HEK293 (cell line): ENCODE measurements around the gene C6orf89.

Experiments used
- CTCF ChIP-seq: fragments of 450-650 bp; formaldehyde crosslinking; IDR thresholded peaks from 2 replicates; pipeline ENCODE4 v1.5.1; 2016; ENCODE audit warnings: missing biosample characterization, missing genetic modification characterization
- OSR2 ChIP-seq: fragments of 450-650 bp; formaldehyde crosslinking; IDR thresholded peaks from 2 replicates; pipeline ENCODE4 v1.5.1; 2016; ENCODE audit warnings: missing biosample characterization, missing genetic modification characterization
- ZNF416 ChIP-seq: fragments of 450-650 bp; formaldehyde crosslinking; IDR thresholded peaks from 2 replicates; pipeline ENCODE4 v1.5.1; 2016; ENCODE audit warnings: missing biosample characterization, missing genetic modification characterization
- ZNF677 ChIP-seq: fragments of 450-650 bp; IDR thresholded peaks from 2 replicates; pipeline ENCODE4 v1.5.0; 2018; ENCODE audit warnings: missing biosample characterization, mild to moderate bottlenecking, missing genetic modification characterization, moderate library complexity

- TF ChIP-seq ZNF416 (tag by site-specific recombination): no peak
- TF ChIP-seq CTCF (tag by site-specific recombination): no peak
- TF ChIP-seq ZNF677 (tag by site-specific recombination): no peak
- no peak for TF ChIP-seq OSR2 (tag by site-specific recombination)
Measured at GRCh38 chr6:36906539-36907325, 21.0 kb downstream of the C6orf89 start.
